ENCODE results near the gene TRIM60.

- TF ChIP-seq SMC3 (IDR thresholded peaks at IDR 0.05; ENCODE audit: low read depth, low read length) (no peak), RFX5 (IDR thresholded peaks at IDR 0.05; ENCODE audit: low read depth, low read length) (no peak), POLR2A (IDR thresholded peaks at IDR 0.05; ENCODE audit: low read depth, low read length) (no peak), USF2 (IDR thresholded peaks at IDR 0.05; ENCODE audit: low read depth, low read length) (no peak), CTCF (conservative IDR thresholded peaks at IDR 0.05; ENCODE audit: low read depth, low read length) (no peak), RCOR1 (IDR thresholded peaks at IDR 0.05; ENCODE audit: insufficient replicate concordance, low read length) (no peak), MAFK (IDR thresholded peaks at IDR 0.05; ENCODE audit: low read depth, low read length) (no peak)
Measured at GRCh38 chr4:165009493-165010227, 22.1 kb upstream of the TRIM60 start.
